ENCODE results near the gene CACNA1B.

CACNA1B gene

GRCh38 chr9:137924169-137924568, 46.6 kb downstream of the CACNA1B start:
- no peak for DNase-seq

- DNase-seq: no peak
Measured at GRCh38 chr9:137924761-137925369, 47.3 kb downstream of the CACNA1B start.

- no peak for DNase-seq
Measured at GRCh38 chr9:137943655-137944054, 66.1 kb downstream of the CACNA1B start.

DNA sequence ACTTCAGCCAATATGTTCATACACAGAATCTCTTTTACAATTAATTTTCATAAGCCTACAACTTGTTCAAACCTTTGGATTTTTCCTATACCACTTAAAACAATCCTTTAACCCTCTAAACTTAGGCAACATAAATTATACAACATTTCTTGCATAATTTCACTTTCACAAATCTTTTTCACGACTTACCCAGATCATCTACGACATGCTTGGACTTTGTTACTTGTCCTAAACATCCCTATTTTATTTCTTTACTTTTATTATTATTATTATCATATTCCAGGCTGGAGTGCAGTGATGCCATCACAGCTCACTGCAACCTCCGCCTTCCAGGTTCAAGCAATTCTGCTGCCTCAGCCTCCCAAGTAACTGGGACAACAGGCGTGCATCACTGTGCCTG, 68.0 kb downstream of the CACNA1B start:
- no peak for DNase-seq

- no peak for DNase-seq
Measured at GRCh38 chr9:137946993-137947392, 69.4 kb downstream of the CACNA1B start.

DNA sequence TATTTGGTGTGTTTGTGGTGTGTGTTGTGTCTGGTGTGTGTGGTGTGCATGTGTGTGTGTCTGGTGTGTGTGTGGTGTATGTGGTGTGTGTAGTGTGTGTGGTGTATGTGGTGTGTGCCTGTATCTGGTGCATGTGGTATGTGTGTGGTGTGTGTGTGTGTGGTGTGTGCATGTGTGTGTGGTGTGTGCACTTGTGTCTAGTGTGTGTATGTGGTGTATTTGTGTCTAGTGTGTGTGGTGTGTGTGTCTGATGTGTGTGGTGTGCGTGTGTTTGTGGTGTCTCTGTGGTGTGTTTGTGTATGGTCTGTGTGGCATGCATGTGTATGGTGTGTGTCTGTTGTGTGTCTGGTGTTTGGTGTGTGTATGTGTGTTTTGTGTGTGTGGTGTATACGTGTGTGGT, 71.1 kb downstream of the CACNA1B start:
- DNase-seq: no peak

- DNase-seq: no peak
Measured at GRCh38 chr9:137949260-137949659, 71.7 kb downstream of the CACNA1B start.

DNA sequence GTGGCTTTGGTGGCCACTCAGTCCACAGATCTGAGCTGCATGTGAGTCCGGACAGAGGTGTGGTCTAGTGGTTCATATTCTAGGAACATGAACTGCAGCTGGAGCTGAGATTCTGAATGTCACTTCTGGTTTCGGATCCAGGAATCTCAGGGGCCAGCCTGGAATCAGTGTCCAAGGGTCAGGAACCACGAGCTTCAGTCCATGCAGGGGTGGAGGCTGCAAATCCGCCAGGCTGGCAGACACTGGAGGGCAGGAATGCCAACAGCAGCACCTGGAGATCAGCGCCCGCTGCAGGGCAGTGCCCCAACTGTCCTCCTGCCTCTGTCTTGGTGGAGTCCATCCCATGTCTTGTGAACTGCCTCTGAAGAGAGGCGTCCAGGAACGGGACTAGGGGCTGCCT, 73.5 kb downstream of the CACNA1B start:
- DNase-seq: no peak

- DNase-seq: no peak
Measured at GRCh38 chr9:137951597-137952490, 74.3 kb downstream of the CACNA1B start.

GRCh38 chr9:137952976-137953666, 75.5 kb downstream of the CACNA1B start:
- no peak for DNase-seq

DNA sequence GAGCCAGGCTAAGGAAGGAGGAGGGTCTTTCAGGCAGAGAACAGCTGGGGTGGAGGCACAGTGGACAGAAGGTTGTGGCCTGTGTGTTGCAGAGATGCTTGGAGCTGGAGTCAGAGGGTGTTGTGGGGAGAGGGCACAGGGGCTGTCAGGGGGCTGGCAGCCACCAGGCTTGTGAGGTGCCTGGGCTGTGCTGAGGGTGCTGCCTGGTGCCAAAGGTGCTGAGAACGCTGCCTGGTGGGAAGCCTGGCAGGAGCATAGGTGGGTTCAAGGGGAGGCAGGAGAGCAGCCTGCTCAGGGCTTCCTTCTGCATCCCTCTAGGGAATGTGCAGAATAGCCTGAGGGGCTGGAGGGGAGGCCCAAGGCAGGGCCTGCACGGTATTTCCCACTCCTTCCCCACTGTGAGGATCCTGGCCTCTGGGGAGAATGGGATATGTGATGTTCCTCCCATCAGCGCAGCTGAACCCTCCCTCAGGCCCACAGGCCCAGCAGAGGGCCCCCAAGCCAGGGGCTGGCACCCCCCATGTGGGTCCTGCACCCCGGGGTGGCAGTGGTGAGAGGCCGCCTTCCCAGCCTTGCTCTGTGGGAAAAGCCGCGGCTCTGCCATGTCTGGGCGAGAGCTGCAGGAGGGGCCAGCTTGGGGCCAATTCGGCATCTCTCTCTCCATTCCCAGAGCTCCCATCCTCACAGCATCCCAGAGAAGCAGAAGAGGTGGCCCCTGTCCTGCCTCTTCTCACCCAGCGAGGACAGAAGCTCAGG, 76.3 kb downstream of the CACNA1B start:
- no peak for DNase-seq

DNA sequence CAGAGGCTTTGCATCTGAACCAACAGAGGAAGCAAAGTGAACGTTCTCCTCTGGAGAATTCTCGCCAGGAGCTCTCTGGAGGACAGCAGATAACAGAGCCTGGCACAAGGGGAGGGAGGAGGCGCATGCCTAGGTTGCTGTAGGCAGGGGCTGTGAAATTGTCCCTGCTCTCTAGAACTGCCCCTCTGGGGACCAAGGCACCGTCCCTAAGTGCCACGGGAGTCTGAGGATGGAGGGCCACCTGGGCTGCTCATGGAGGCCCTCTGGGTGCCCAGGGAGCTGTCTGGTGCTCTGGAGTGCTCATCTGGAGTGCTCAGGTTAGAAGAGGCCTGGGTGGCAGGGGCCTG, 77.6 kb downstream of the CACNA1B start:
- DNase-seq: no peak

GRCh38 chr9:137955586-137955985, 78.0 kb downstream of the CACNA1B start:
- DNase-seq: no peak

- no peak for DNase-seq
Measured at GRCh38 chr9:137956039-137956438, 78.5 kb downstream of the CACNA1B start.

DNA sequence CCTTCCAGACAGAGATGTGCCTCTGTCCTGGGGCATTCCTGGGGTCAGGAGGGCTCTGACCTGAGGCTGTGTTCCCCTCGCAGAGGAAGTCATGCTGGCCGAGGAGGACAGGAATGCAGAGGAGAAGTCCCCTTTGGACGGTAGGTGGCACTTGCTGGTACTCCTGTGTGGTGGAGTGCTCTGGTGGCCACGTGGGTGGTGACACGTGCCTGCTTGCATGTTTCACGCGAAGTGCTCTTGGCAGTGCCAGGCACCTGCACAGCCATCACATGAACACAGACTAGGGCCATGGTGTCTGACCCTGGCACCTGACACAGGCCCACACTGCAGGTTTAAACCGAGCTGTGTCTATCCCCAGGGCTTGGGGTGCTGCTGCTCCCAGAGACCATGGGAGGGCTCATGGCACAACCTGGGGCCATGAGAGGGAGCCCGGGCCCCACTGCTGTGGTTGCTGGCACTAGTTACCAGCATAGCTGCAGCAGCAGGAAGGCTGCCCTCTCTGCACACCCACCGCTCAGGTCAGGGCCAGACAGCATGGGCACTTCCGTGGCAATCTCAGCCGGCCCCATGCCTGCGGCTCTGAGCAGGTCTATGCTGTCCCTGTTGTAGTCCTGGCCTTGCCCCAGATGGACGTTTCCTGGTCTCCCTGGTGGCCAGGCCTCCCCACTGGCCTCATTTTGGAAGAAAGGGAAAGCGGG, 79.3 kb downstream of the CACNA1B start:
- no peak for DNase-seq

- no peak for DNase-seq
Measured at GRCh38 chr9:137959641-137960411, 82.2 kb downstream of the CACNA1B start.

DNA sequence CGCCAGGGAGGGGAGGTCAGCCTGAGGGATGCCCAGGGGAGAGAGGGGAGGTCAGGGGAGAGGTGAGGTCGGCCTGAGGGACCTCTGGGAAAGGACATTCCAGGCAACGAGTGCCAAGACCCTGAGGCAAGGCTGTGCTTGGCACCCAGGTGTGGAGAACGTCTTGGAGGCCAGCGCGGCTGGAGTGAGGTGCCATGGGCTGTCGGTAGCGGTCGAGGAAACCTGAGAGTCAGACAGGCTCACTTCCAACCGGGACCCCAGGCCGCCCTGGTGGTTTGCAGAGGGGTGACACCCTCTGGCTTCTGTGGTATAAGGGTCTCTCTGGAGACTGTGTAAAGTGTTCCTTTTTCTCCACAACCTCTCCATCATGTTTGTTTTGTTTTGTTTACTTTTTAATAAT, 82.9 kb downstream of the CACNA1B start:
- DNase-seq: no peak

DNA sequence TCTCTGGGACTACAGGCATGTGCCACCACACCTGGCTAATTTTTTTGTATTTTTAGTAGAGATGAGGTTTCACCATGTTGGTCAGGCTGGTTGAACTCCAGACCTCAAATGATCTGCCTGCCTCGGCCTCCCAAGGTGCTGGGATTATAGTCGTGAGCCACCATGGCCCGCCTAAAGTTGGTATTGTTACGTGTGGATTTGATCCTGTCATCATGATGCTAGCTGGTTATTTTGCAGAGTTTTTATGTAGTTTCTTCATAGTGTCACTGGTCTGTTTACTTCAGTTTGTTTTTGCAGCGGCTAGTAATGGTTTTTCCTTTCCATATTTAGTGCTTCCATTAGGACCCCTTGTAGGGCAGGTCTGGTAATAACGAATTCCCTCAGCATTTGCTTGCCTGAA, 85.9 kb downstream of the CACNA1B start:
- no peak for DNase-seq

GRCh38 chr9:137965177-137965795, 87.7 kb downstream of the CACNA1B start:
- no peak for DNase-seq

DNA sequence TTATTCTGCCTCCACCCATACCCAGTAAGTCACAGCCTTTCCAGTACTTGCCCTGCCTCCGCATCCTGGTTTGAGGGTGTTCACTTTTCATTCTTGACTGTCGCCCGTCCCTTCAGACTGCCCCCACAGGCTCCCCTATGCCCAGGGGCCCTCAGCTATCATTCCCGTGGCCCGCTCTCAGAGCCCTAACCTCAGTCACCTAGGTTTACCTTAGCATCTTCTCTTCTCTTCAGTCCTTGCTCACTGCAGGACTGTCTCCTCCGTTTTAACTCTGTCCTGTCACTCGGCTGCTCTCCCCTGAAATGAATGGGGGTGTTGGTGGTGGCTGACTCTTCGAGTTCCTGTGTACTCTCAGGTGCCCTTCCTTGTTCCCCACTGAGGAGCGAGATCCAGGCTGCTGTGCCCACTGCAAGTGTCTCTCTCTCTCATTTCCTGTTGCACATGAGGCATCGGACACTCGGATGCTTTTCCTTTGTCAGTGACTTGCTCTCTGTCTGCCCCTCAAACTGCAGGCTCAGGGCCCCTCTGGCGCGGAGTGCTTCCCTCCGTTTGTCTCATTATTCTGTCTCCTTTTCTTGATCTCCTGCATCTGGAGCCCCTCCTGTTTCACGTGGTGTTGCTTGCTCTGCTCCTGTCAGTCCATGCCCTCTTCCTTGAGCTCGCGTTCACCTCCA, 89.8 kb downstream of the CACNA1B start:
- DNase-seq: no peak

DNA sequence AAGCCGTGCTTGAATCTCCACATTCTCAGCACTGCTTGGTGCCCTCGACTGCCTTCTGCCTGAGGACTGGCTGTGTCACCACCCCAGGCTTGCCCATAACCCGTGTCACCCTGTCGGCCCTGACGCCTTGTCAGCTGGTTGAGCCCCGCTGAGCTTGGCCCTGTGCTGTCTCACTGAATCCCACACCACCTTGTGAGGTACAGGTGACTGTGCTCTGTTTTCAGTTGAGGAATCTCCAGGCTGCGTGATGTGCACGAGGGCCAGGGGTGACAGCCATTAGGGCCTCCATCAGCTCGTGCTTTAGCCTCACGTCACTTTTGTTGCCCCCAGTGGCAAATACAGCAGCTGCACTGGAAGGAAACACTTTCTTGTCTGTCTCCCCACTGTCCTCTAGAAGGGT, 90.7 kb downstream of the CACNA1B start:
- DNase-seq: no peak
